GM23338 (cell line): Measurements from ENCODE around the gene DPEP3.

ENCODE experiments used
- CREB1 ChIP-seq: fragments of 250-450 bp; sonication (Bioruptor Pico); IDR thresholded peaks from 2 replicates; pipeline ENCODE4 v1.5.0; 2020; ENCODE audit warnings: low read depth, mild to moderate bottlenecking, moderate library complexity
- CTCF ChIP-seq, 2 experiments: fragments of 200-600 bp in 1 of 2; sonication (generic) in 1 of 2; conservative IDR thresholded peaks; 2 replicates each; pipeline versions ENCODE4 v1.5.1 to v1.6.1; 2016 to 2017; ENCODE audit warnings: antibody characterized with exemption in 2 of 2, low read depth in 2 of 2, mild to moderate bottlenecking in 2 of 2, moderate library complexity in 1 of 2
- EZH2 ChIP-seq: fragments of 200-600 bp; sonication (generic); IDR thresholded peaks from one replicate; pipeline ENCODE4 v1.8.0; 2017; ENCODE audit warnings: antibody characterized with exemption, mild to moderate bottlenecking, low read depth; ENCODE audit not compliant: unreplicated experiment
- POLR2AphosphoS5 ChIP-seq: IDR thresholded peaks from 2 replicates; pipeline ENCODE4 v1.6.1; 2016; ENCODE audit warnings: antibody characterized with exemption, low read depth
- REST ChIP-seq: IDR thresholded peaks from one replicate; pipeline ENCODE4 v1.6.1; 2018; ENCODE audit warnings: antibody characterized with exemption; ENCODE audit not compliant: unreplicated experiment
- ZNF462 ChIP-seq: fragments of 250-450 bp; sonication (Bioruptor Pico); IDR thresholded peaks from 2 replicates; pipeline ENCODE4 v1.5.0; 2020; ENCODE audit warnings: mild to moderate bottlenecking, moderate library complexity

DNA sequence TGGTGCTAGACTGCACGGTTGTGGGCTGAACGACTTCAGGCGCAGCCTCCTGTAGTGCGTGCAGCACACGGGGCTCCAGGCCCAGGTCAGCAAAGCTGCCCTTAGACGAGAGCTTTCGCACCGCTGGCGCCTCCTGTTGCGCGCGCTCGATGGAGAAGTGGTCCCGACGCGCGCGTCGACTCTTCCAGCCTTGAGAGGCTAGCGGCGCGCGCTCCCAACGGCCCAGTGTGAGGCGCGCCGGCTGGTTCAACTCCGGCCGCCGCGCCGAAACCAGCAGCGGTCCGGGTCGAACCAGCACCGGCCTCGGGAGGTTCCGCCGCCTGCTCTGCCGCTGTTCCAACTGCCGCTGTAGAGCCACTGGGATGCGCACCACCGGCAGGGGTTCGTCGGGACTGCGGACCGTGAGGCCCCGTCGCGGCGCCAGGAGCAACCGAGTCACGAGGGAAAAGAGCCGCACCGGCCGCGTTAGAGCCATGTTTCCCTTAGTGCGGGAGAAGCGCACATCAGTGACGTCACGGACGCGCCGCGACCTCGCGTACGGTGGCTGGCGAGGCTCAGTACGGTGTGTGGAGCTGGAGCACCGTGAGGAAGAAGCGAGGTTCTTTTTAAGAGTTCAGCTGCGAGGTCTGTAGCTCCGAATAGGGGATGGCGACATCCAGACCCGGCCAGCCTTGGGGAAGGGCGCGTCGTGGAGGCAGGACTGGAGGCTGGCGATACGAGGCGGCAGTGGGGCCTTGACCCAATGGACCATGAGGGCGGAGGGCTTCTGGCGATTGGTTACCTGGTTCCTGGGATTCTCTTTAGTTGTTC lies 42.6 kb upstream of the DPEP3 start, which contains the start of the genes DDX28 and DUS2:
- no peak for TF ChIP-seq CTCF (conservative IDR thresholded peaks at IDR 0.05; ENCODE audit: low read depth in 2 of 2)
- TF ChIP-seq ZNF462 (CRISPR knock-in tag) = no peak
- TF ChIP-seq POLR2AphosphoS5 = peak; percentile 86
- no peak for TF ChIP-seq REST
- no peak for TF ChIP-seq EZH2
- TF ChIP-seq CREB1 (CRISPR knock-in tag) = peak; percentile 99
